Anterior cingulate cortex (tissue), 58 donors: Measurements from ENCODE around the gene RPIA.

ENCODE experiments used
- DNase-seq, 58 donors: peaks; one replicate each; lab custom pipeline; 2025; lab: John Stamatoyannopoulos, UW

The RPIA gene

GRCh38 chr2:88683160-88684021 lies 8.1 kb upstream of the RPIA start:
- no peak for DNase-seq

GRCh38 chr2:88684519-88684918 lies 7.0 kb upstream of the RPIA start:
- no peak for DNase-seq

GRCh38 chr2:88686320-88686719 lies 5.2 kb upstream of the RPIA start:
- no peak for DNase-seq

GRCh38 chr2:88687384-88687783 lies 4.1 kb upstream of the RPIA start:
- no peak for DNase-seq

GRCh38 chr2:88690591-88691338 lies 708 bp upstream of the RPIA start:
- DNase-seq = peak in 6 of 58 donors; percentile 33 to 56 (median 52)

- DNase-seq = peak in 7 of 58 donors; percentile 2 to 41 (median 25)
Observed at GRCh38 chr2:88692187-88692586, 714 bp downstream of the RPIA start.

GRCh38 chr2:88693911-88694414 lies 2.5 kb downstream of the RPIA start:
- DNase-seq = no peak

GRCh38 chr2:88696611-88697010 lies 5.1 kb downstream of the RPIA start:
- DNase-seq = no peak

GRCh38 chr2:88697370-88698026 lies 6.0 kb downstream of the RPIA start:
- DNase-seq = no peak

GRCh38 chr2:88698027-88698413 lies 6.5 kb downstream of the RPIA start:
- DNase-seq = no peak

GRCh38 chr2:88698498-88699233 lies 7.2 kb downstream of the RPIA start:
- DNase-seq = no peak

GRCh38 chr2:88707003-88707402 lies 15.5 kb downstream of the RPIA start:
- no peak for DNase-seq

- DNase-seq = no peak
Observed at GRCh38 chr2:88709181-88709631, 17.7 kb downstream of the RPIA start.

- no peak for DNase-seq
Observed at GRCh38 chr2:88711289-88711688, 19.8 kb downstream of the RPIA start.

- no peak for DNase-seq
Observed at GRCh38 chr2:88711897-88712296, 20.4 kb downstream of the RPIA start.

- DNase-seq = no peak
Observed at GRCh38 chr2:88713408-88713807, 21.9 kb downstream of the RPIA start.

- DNase-seq = no peak
Observed at GRCh38 chr2:88714667-88715066, 23.2 kb downstream of the RPIA start.

- no peak for DNase-seq
Observed at GRCh38 chr2:88720399-88720798, 28.9 kb downstream of the RPIA start.

- DNase-seq = no peak
Observed at GRCh38 chr2:88721268-88721667, 29.8 kb downstream of the RPIA start.

- no peak for DNase-seq
Observed at GRCh38 chr2:88724643-88725332, 33.3 kb downstream of the RPIA start.
